Measurements from ENCODE around the gene SIRT2. TPM values are rescaled to one million over a fixed set of nuclear protein-coding genes. Genes with fewer than 3 reads are reported as not detected.

The SIRT2 gene
- 57.9 and 64.4 TPM in 2 replicates for total RNA-seq (2014; rRNA removed; shearing (Covaris generic))
- polyA plus RNA-seq (2016; fragmentation: Nextera tagmentation; extraction: Ambion mirVana), result 41.3 and 44.7 TPM in 2 replicates

- Histone ChIP-seq H3K4me3 (peak within 1 kb of the TSS; percentile 92), H3K79me2 (ENCODE audit: insufficient read depth) (peaks cover 71% of the 10 kb centered on the region), H3K9me3 (ENCODE audit: low read depth) (no peaks in the 10 kb centered on the region), H2AFZ (peak within 1 kb of the TSS; percentile 94), H3K4me2 (ENCODE audit: unreplicated experiment) (peak within 1 kb of the TSS; percentile 100), H3K9me2 (ENCODE audit: insufficient read depth) (no peaks in the 10 kb centered on the region), H3K27ac (peak within 1 kb of the TSS; percentile 69), H3K27me3 (replicated peaks; ENCODE audit: insufficient read depth) (no peaks in the 10 kb centered on the region), H4K20me1 (ENCODE audit: insufficient read depth) (no peaks in the 10 kb centered on the region), H3F3A (ENCODE audit: insufficient read depth) (peaks cover 8% of the 10 kb centered on the region; the same call in 1 of the 2 replicates), H3K9ac (peak within 1 kb of the TSS; percentile 91), H3K4me1 (ENCODE audit: insufficient read depth) (peaks cover 13% of the 10 kb centered on the region), H3K36me3 (ENCODE audit: low read depth) (no peaks in the 10 kb centered on the region)
- no peak for TF ChIP-seq EZH2phosphoT487 (IDR thresholded peaks at IDR 0.05; ENCODE audit: insufficient read depth, low read depth)
- no peak for TF ChIP-seq EZH2 (IDR thresholded peaks at IDR 0.05; ENCODE audit: insufficient read depth, poor library complexity, severe bottlenecking)
- DNase-seq, result peak; percentile 100
- WGBS, 2 experiments (ENCODE audit: low coverage in 1 of 2, low lambda C conversion rate in 2 of 2, missing lambda C conversion rate in 2 of 2), result 0 to 1% methylated on average over 61 of the region's 64 CpGs
- in situ Hi-C loops (cut with MboI), result no loop called here
Measured at GRCh38 chr19:38899447-38900201, at the start of gene SIRT2, which contains the start of gene NFKBIB. SIRT2 (minus strand) TSS chr19:38899618; CDS start chr19:38899521, 97 bp downstream. NFKBIB (plus strand) TSS chr19:38899969; CDS start chr19:38900033, 64 bp downstream.

DNA sequence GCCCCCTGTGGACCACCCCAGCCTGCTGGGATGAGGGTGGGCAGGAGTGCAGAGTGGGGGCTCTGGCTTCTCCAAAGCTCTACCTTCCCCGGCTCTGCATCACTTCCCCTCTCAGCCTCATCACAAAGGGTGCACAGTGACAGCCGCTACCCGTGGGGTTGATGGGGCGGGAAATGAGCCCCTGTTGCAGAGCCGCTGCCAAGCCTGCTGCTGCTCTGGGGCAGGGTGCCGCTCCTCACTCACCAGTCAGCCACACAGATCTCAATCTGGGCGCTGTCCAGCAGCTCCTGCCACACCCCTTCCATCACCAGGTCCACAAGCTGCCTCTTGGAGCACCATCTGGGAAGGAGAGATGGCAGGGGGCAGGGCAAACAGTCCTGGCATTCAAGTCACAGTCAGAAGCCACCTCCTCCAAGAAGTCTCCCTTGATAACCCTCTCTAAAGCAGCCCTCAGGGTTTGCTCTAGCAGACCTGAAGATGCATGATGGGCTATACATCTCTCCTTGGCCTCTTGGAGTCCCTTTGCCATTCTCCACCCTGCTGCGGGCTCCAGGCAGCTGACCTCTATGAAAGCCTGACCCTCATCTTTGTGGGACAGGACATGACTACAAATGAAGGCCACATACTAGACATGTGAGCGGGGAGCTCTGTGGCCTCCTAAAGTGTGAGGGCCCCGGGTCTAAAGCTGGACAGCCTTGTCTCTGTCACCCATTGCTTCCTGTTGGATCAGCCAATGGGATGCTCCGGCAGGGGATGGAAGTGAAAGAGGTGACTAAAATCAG lies 47.0 kb upstream of the SIRT2 start:
- H2AFZ ChIP-seq, result no peak overlapping the region
- no peak for TF ChIP-seq EZH2 (IDR thresholded peaks at IDR 0.05; ENCODE audit: insufficient read depth, poor library complexity, severe bottlenecking)
- no peak for TF ChIP-seq EZH2phosphoT487 (IDR thresholded peaks at IDR 0.05; ENCODE audit: insufficient read depth, low read depth)
- H3K27ac ChIP-seq, result no peak overlapping the region
- H3K4me2 ChIP-seq (ENCODE audit: unreplicated experiment), result no peak overlapping the region
- no peaks in the 10 kb centered on the region for H3K9me2 ChIP-seq (ENCODE audit: insufficient read depth)
- H3F3A ChIP-seq (ENCODE audit: insufficient read depth), result no peaks in the 10 kb centered on the region
- no peak for DNase-seq
- H3K4me3 ChIP-seq, result no peak overlapping the region
- 90 to 93% methylated on average over 10 to 11 of the region's 11 CpGs for WGBS, 2 experiments (ENCODE audit: low coverage in 1 of 2, low lambda C conversion rate in 2 of 2, missing lambda C conversion rate in 2 of 2)
- no peaks in the 10 kb centered on the region for H3K4me1 ChIP-seq (ENCODE audit: insufficient read depth)
- H3K36me3 ChIP-seq (ENCODE audit: low read depth), result peaks cover 6% of the 10 kb centered on the region; the same call in 1 of the 2 replicates
- no peaks in the 10 kb centered on the region for H3K9me3 ChIP-seq (ENCODE audit: low read depth)
- H3K9ac ChIP-seq, result no peak overlapping the region
- in situ Hi-C loops (cut with MboI), result no loop called here
- H3K79me2 ChIP-seq (ENCODE audit: insufficient read depth), result no peaks in the 10 kb centered on the region
- H3K27me3 ChIP-seq (replicated peaks; ENCODE audit: insufficient read depth), result no peaks in the 10 kb centered on the region
- H4K20me1 ChIP-seq (ENCODE audit: insufficient read depth), result no peaks in the 10 kb centered on the region

- Histone ChIP-seq H3K4me1 (ENCODE audit: insufficient read depth) (no peaks in the 10 kb centered on the region), H3K79me2 (ENCODE audit: insufficient read depth) (no peaks in the 10 kb centered on the region), H3K4me2 (ENCODE audit: unreplicated experiment) (no peak overlapping the region), H3K27me3 (replicated peaks; ENCODE audit: insufficient read depth) (no peaks in the 10 kb centered on the region), H2AFZ (no peak overlapping the region), H3K4me3 (no peak overlapping the region), H3F3A (ENCODE audit: insufficient read depth) (no peaks in the 10 kb centered on the region), H4K20me1 (ENCODE audit: insufficient read depth) (no peaks in the 10 kb centered on the region), H3K9ac (no peak overlapping the region), H3K9me2 (ENCODE audit: insufficient read depth) (no peaks in the 10 kb centered on the region), H3K27ac (no peak overlapping the region), H3K36me3 (ENCODE audit: low read depth) (peaks cover 6% of the 10 kb centered on the region; the same call in 1 of the 2 replicates), H3K9me3 (ENCODE audit: low read depth) (no peaks in the 10 kb centered on the region)
- no peak for DNase-seq
- in situ Hi-C loops (cut with MboI), result no loop called here
- WGBS, 2 experiments (ENCODE audit: low coverage in 1 of 2, low lambda C conversion rate in 2 of 2, missing lambda C conversion rate in 2 of 2), result 62 to 78% methylated on average over 1 to 3 of the region's 3 CpGs
- no peak for TF ChIP-seq EZH2phosphoT487 (IDR thresholded peaks at IDR 0.05; ENCODE audit: insufficient read depth, low read depth)
- TF ChIP-seq EZH2 (IDR thresholded peaks at IDR 0.05; ENCODE audit: insufficient read depth, poor library complexity, severe bottlenecking), result no peak
Measured at GRCh38 chr19:38945562-38946228, 46.3 kb upstream of the SIRT2 start.

DNA sequence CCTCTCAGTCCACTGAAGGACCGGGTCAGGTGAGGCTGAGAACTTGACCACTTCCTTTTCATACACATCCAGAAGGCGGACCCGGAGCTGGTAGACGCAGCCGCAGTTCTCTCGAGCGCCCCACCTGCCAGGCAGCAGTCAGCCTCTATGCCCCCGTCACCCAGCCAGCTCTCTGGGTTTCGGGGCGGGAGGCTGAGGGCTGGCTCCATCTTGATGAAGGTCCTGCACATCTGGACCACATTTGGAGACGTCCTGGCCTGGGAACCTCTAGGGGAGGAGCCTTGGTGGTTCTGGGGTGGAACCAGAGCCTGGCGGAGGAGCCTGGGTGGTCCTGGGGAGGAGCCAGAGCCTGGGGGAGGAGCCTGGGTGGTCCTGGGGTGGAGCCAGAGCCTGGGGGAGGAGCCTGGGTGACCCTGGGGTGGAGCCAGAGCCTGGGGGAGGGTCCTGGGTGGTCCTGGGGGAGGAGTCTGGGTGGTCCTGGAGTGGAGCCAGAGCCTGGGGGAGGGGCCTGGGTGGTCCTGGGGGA lies 45.6 kb upstream of the SIRT2 start:
- H3K27me3 ChIP-seq (replicated peaks; ENCODE audit: insufficient read depth), result no peaks in the 10 kb centered on the region
- H2AFZ ChIP-seq, result no peak overlapping the region
- TF ChIP-seq EZH2 (IDR thresholded peaks at IDR 0.05; ENCODE audit: insufficient read depth, poor library complexity, severe bottlenecking) (no peak), EZH2phosphoT487 (IDR thresholded peaks at IDR 0.05; ENCODE audit: insufficient read depth, low read depth) (no peak)
- H3K4me2 ChIP-seq (ENCODE audit: unreplicated experiment), result no peak overlapping the region
- H3F3A ChIP-seq (ENCODE audit: insufficient read depth), result no peaks in the 10 kb centered on the region
- in situ Hi-C loops (cut with MboI), result no loop called here
- H3K27ac ChIP-seq, result no peak overlapping the region
- H4K20me1 ChIP-seq (ENCODE audit: insufficient read depth), result no peaks in the 10 kb centered on the region
- WGBS, 2 experiments (ENCODE audit: low coverage in 1 of 2, low lambda C conversion rate in 2 of 2, missing lambda C conversion rate in 2 of 2), result 75 to 80% methylated on average over 11 to 12 of the region's 12 CpGs
- no peak overlapping the region for H3K9ac ChIP-seq
- H3K36me3 ChIP-seq (ENCODE audit: low read depth), result peaks cover 6% of the 10 kb centered on the region; the same call in 1 of the 2 replicates
- H3K9me3 ChIP-seq (ENCODE audit: low read depth), result no peaks in the 10 kb centered on the region
- no peak overlapping the region for H3K4me3 ChIP-seq
- peak; percentile 31 for DNase-seq
- no peaks in the 10 kb centered on the region for H3K9me2 ChIP-seq (ENCODE audit: insufficient read depth)
- no peaks in the 10 kb centered on the region for H3K79me2 ChIP-seq (ENCODE audit: insufficient read depth)
- H3K4me1 ChIP-seq (ENCODE audit: insufficient read depth), result no peaks in the 10 kb centered on the region

Measured in GM23248 (cell line).